Glomerular visceral epithelial cell (primary cell): ENCODE data around the gene EBF3.

ENCODE experiments used
- DNase-seq: peaks from one replicate; pipeline ENCODE4 v3.0.0-alpha.2; 2016; ENCODE audit errors: extremely low spot score

The EBF3 gene

GRCh38 chr10:129892548-129893052, 71.5 kb downstream of the EBF3 start:
- DNase-seq = no peak

- no peak for DNase-seq
Observed at GRCh38 chr10:129891806-129892205, 72.3 kb downstream of the EBF3 start.

GRCh38 chr10:129890170-129890569, 73.9 kb downstream of the EBF3 start:
- no peak for DNase-seq

- no peak for DNase-seq
Observed at GRCh38 chr10:129888784-129889616, 75.1 kb downstream of the EBF3 start.

- no peak for DNase-seq
Observed at GRCh38 chr10:129887986-129888783, 75.9 kb downstream of the EBF3 start.

- DNase-seq = no peak
Observed at GRCh38 chr10:129887381-129887905, 76.6 kb downstream of the EBF3 start.

- no peak for DNase-seq
Observed at GRCh38 chr10:129886263-129886662, 77.8 kb downstream of the EBF3 start.

GRCh38 chr10:129885526-129885925, 78.5 kb downstream of the EBF3 start:
- no peak for DNase-seq

- no peak for DNase-seq
Observed at GRCh38 chr10:129884398-129885078, 79.5 kb downstream of the EBF3 start.

GRCh38 chr10:129883626-129884397, 80.3 kb downstream of the EBF3 start:
- DNase-seq = no peak

- no peak for DNase-seq
Observed at GRCh38 chr10:129883029-129883428, 81.0 kb downstream of the EBF3 start.

GRCh38 chr10:129882291-129883010, 81.6 kb downstream of the EBF3 start:
- DNase-seq = no peak

GRCh38 chr10:129881641-129882040, 82.4 kb downstream of the EBF3 start:
- DNase-seq = no peak

GRCh38 chr10:129880191-129880870, 83.7 kb downstream of the EBF3 start:
- DNase-seq = no peak

GRCh38 chr10:129879655-129880054, 84.4 kb downstream of the EBF3 start:
- no peak for DNase-seq

GRCh38 chr10:129878835-129879234, 85.2 kb downstream of the EBF3 start:
- no peak for DNase-seq

- no peak for DNase-seq
Observed at GRCh38 chr10:129877773-129878371, 86.2 kb downstream of the EBF3 start.

- DNase-seq = no peak
Observed at GRCh38 chr10:129876838-129877237, 87.2 kb downstream of the EBF3 start.

GRCh38 chr10:129875993-129876726, 87.9 kb downstream of the EBF3 start:
- no peak for DNase-seq
